Glomerular endothelial cell (primary cell): Measurements from ENCODE around the gene TPM1. TPM values are rescaled to one million over a fixed set of nuclear protein-coding genes. Genes with fewer than 3 reads are reported as not detected.

ENCODE experiments used
- total RNA-seq: library from RNA; depleted of rRNA; stranded (reverse); fragments of >200 nt; gene quantifications from 2 replicates; pipeline ENCODE4 v1.2.3, GENCODE V29; 2015

TPM1 gene
- total RNA-seq, 1 donor from 2014 or later = 748 TPM

Other genes starting within 250 kb of the TPM1 start
- gene LACTB, start 79.1 kb downstream of the TPM1 start, total RNA-seq = 24.7 and 30.6 TPM in 2 replicates
- gene RPS27L, start 114.7 kb downstream of the TPM1 start, total RNA-seq = 264 and 330 TPM in 2 replicates
- 23.2 and 26.1 TPM in 2 replicates for gene RAB8B, start 146.9 kb downstream of the TPM1 start, total RNA-seq
- 17.8 and 19.5 TPM in 2 replicates for gene APH1B, start 234.9 kb downstream of the TPM1 start, total RNA-seq